HG03066 (cell line): ENCODE measurements around the gene ATG14.
"Not testable (repeated sequence)": the region's sequence is repeated elsewhere in the genome, so short reads cannot be mapped to it uniquely, and the experiment has no call there.

Experiments used
- ATAC-seq: cut with Tn5 transposase; IDR thresholded peaks from one replicate; pipeline ENCODE4 v1.9.1; 2021; ENCODE audit warnings: low read depth; ENCODE audit not compliant: unreplicated experiment

Gene ATG14

GRCh38 chr14:55353686-55354467, 57.8 kb downstream of the ATG14 start:
- no peak for ATAC-seq

- no peak for ATAC-seq
These were observed 59.4 kb downstream of the ATG14 start for GRCh38 chr14:55352201-55352600.

GRCh38 chr14:55351111-55351510, 60.5 kb downstream of the ATG14 start:
- no peak for ATAC-seq

- ATAC-seq = no peak
These were observed 61.2 kb downstream of the ATG14 start for GRCh38 chr14:55350461-55350860.

GRCh38 chr14:55349565-55349964, 62.1 kb downstream of the ATG14 start:
- ATAC-seq = no peak

- no peak for ATAC-seq
These were observed 62.7 kb downstream of the ATG14 start for GRCh38 chr14:55348766-55349453.

GRCh38 chr14:55347748-55348147, 63.9 kb downstream of the ATG14 start:
- no peak for ATAC-seq

- no peak for ATAC-seq
These were observed 64.6 kb downstream of the ATG14 start for GRCh38 chr14:55347040-55347439.

- ATAC-seq = not testable (repeated sequence)
These were observed 67.0 kb downstream of the ATG14 start for GRCh38 chr14:55344582-55345163.

GRCh38 chr14:55341781-55342180, 69.8 kb downstream of the ATG14 start:
- ATAC-seq = no peak

- ATAC-seq = no peak
These were observed 71.1 kb downstream of the ATG14 start for GRCh38 chr14:55340482-55340881.

GRCh38 chr14:55339770-55340169, 71.9 kb downstream of the ATG14 start:
- ATAC-seq = peak; percentile 76

GRCh38 chr14:55336691-55337090, 74.9 kb downstream of the ATG14 start:
- no peak for ATAC-seq

GRCh38 chr14:55336162-55336561, 75.5 kb downstream of the ATG14 start:
- ATAC-seq = no peak

GRCh38 chr14:55333711-55334485, 77.7 kb downstream of the ATG14 start:
- ATAC-seq = peak; percentile 71

- ATAC-seq = no peak
These were observed 78.7 kb downstream of the ATG14 start for GRCh38 chr14:55332654-55333570.

GRCh38 chr14:55329999-55330710, 81.5 kb downstream of the ATG14 start:
- ATAC-seq = no peak

- no peak for ATAC-seq
These were observed 83.3 kb downstream of the ATG14 start for GRCh38 chr14:55328317-55328716.

- peak; percentile 68 for ATAC-seq
These were observed 84.5 kb downstream of the ATG14 start for GRCh38 chr14:55327179-55327578.
